Activated T-cell treated with anti-CD3 and anti-CD28 coated beads for 24 hours (primary cell): ENCODE data around the gene CALM1.
"Not testable (repeated sequence)": the region's sequence is repeated elsewhere in the genome, so short reads cannot be mapped to it uniquely, and the experiment has no call there.

Experiments used
- DNase-seq: peaks from one replicate; pipeline ENCODE4 v3.0.0-alpha.2; 2020; ENCODE audit warnings: low read depth

Gene CALM1

GRCh38 chr14:90383731-90384542, 12.9 kb upstream of the CALM1 start:
- peak; percentile 40 for DNase-seq

- DNase-seq: no peak
Observed at GRCh38 chr14:90384543-90384911, 12.3 kb upstream of the CALM1 start.

DNA sequence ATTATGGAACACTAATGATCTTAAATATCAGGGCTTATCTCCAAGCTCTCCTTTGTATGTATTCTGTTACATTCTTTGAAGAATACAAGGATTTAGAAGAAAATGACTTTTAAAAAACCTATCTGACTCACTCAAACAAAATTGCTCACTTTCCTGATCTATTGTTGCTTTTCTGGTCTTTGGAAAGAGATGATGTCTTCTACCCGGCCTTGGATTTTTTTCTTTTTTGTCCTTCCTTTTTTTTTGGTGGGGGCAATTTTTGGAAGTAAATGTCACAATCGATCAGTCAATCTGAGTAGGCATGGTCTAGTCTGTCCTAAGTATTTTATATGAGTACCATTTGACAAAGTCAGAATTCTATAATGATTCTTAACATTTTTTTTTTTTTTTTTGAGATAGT, 10.5 kb upstream of the CALM1 start:
- no peak for DNase-seq

- no peak for DNase-seq
Observed at GRCh38 chr14:90387206-90387760, 9.5 kb upstream of the CALM1 start.

DNA sequence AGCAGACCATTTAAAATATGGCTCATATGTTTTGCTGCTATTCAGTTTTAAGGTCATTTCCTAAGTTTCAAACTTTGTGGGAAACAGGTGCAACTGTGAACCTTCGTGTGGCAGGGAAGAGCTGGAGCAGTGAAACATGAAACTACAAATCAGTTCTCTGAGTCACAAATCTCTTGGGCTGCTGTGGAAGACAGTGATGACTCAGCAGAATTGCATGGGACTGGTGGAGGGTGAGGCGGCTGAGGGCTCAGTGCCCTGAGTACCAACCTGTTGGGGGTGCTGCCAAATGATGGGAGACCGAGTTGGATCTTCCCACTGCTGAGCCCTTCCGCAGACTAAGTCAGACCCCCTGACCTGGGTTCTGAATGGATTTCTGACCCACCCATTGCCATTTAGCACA, 8.4 kb upstream of the CALM1 start:
- DNase-seq: no peak

- no peak for DNase-seq
Observed at GRCh38 chr14:90388982-90389381, 7.8 kb upstream of the CALM1 start.

DNA sequence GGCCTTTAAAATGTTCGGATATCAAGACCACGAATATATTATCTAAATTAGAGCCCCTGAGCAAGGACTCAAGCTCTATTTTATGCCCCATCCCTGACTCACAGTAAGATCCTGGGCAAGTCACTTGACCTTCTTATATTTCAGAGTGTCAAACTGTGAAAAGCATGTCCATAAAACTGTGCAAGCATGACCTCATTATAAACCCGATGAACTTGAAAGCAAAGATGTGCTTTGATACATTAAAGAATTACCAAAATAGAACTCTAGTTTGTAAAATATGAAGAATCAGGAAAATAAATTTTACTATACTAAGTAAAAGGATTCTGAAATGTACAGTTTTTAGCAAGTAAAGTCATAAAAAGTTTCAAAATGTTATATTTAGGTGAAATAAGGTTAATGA, 2.9 kb upstream of the CALM1 start:
- DNase-seq: no peak

DNA sequence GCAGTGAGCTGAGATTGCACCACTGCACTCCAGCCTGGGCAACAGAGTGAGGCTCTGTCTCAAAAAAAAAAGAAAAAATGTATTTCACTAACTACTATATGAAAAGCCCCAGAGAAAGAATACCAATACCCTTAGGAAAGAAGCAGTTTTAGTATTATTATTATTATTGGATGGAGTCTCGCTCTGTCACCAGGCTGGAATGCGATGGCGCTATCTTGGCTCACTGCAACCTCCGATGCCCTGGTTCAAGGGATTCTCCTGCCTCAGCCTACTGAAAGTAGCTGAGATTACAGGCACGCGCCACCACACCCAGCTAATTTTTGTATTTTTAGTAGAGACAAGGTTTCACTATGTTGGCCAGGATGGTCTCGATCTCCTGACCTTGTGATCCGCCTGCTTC, 2.0 kb upstream of the CALM1 start:
- DNase-seq: not testable (repeated sequence)

GRCh38 chr14:90397425-90398314, 841 bp downstream of the CALM1 start:
- peak; percentile 45 for DNase-seq

DNA sequence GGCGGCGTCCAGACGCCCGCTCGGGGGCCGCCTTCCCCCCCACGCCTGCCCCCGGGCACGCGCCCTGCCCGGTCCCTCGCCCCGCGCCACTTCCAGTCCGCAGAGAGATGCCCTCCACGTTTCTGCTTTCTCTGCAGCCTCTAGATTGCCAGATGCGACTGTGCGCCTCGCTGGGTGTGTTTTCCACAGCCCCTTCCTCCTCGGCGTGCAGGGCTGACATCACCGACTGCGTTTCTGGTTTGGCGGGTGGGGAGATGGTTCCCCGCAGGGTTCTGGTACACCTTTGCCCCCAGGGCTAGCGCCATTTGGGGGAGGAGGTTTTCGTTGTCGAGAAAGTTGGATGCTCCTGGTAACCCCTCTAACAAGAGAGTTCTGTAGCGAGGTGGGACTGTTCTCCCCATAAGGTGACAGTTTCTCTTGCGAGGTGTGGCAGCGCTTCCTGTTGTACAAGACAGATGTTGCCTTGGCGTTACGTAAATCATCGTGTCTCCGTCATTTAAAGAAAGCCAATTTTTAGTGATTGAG, 1.5 kb downstream of the CALM1 start:
- peak; percentile 50 for DNase-seq

- DNase-seq: no peak
Observed at GRCh38 chr14:90398841-90399540, 2.2 kb downstream of the CALM1 start.

GRCh38 chr14:90399541-90400444, 3.0 kb downstream of the CALM1 start:
- peak; percentile 75 for DNase-seq

DNA sequence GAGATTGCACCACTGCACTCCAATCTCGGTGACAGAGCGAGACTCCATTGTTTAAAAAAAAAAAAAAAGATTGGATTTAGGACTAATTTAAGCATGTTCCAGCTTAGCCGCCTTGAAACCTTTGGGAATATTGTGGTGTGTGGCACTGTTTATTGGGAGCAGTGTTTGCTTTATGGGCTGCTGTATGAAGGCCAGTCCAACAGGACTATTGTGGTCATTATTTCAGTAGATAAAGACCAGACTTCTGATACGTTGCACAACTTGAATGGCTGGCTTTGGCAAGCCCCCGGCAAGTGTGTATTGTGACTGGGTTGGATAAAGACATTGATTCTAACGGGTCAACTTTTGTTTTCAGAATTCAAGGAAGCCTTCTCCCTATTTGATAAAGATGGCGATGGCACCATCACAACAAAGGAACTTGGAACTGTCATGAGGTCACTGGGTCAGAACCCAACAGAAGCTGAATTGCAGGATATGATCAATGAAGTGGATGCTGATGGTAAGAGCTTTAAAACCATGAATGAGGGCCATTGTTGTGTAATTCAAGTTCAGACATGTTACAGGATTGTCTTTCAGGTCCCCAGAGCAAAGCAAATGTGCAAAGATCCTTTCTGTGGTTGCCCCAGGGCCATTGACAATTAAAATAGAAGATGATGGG, 4.2 kb downstream of the CALM1 start:
- DNase-seq: no peak

DNA sequence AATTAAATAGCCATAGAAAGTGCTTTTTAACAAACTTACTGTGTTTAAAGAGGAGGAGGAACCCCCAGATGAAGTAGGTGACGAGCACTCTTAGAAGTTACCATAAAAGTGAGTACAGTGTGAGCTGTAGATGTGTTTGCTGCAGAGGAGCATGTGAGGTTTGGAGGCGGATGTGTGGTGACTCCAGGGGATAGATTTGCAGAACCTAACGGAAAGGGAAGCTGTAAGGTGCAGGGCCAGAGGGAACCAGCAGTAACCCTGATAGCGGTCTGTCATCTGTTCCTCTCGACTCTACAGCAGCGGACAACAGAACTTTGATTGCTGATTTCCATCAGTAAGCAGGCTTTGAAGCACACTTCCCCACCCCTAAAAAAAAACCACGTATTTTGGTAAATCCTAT, 5.2 kb downstream of the CALM1 start:
- DNase-seq: no peak

GRCh38 chr14:90403065-90403464, 6.2 kb downstream of the CALM1 start:
- DNase-seq: no peak

DNA sequence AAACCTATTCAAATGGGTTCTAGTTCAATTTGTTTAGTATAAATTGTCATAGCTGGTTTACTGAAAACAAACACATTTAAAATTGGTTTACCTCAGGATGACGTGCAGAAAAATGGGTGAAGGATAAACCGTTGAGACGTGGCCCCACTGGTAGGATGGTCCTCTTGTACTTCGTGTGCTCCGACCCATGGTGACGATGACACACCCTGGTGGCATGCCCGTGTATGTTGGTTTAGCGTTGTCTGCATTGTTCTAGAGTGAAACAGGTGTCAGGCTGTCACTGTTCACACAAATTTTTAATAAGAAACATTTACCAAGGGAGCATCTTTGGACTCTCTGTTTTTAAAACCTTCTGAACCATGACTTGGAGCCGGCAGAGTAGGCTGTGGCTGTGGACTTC, 8.3 kb downstream of the CALM1 start:
- DNase-seq: no peak

DNA sequence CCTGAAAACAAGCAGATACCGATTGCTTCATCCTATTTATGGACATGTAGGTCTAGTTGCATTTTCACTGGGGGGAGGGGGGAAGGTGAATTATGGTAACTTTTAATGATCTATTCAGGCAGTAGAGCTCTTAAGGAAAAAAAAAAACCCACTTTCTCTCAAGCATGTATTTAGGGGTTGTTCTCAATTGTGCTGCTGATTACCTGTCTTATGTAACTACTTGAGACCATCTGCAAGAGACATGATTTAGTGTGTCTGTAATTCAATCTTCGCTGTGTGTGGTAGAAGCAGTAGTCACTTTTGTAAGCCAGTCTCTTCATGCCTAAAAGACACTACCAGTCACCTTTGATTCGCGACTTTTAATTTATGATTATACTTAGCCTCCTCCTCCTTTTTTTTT, 8.9 kb downstream of the CALM1 start:
- DNase-seq: no peak

DNA sequence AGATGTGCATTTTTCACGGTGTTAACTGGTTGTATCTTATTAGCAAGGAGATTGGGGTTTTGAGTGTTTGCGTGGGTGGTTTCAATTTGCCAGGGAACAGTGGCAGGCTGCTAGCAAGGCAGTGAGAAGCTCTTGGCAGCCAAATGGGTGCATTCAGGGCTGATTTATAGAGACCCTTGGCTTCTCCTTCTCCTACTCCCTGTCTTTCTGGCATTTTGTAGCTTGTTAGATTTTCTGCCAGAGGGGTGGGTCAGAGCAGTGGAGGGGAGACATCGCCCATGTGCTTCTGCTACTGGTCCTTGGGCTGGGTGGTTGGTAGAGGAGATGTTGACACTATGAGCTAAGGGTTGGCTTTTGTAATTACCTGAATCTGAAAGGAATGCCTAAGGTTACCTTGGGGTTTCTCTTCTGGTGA, 9.6 kb downstream of the CALM1 start:
- DNase-seq: no peak

DNA sequence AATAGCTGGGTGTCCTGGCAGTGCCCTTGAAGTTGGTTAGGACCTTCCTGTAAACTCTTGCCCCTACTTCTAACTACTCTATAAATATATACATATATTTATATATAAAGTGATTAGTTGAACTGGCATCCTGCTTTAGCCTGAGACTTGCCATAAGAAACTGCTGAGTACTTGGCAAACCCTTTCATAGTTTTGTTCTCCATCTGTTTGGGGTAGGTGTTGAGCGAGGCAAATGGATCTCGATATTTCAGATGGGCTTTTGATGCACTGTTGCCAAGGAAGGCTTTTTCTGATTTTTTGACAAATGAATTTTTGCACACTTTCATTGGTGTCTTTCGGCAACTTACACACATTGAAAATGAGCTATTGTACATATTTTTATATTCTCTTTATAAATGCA, 10.4 kb downstream of the CALM1 start:
- DNase-seq: no peak

DNA sequence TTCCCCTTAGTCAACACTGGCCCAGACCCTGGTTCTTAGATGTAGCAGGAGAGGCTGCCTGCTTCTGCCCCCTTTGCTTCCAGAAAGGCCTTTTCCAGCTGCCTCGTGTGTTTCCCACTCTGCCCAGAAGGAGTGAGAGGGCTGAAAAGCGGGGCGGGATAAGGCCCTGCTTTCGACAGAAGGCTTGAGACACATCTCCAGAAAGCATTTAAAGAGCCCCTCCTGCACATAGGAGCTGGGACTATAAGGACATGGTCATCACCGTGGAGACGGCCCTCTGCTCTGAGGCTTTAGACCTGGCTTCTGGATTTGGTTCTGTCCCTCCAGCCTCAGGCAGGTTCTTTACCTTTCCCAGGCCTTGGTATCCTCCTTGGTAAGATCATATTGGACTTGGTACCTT, 11.9 kb downstream of the CALM1 start:
- no peak for DNase-seq
